OCI-LY7 (cell line): Measurements from ENCODE around the gene PKM. TPM values are rescaled to one million over a fixed set of nuclear protein-coding genes. Genes with fewer than 3 reads are reported as not detected.

Experiments
- BruUV-seq: library from RNA; stranded (reverse); fragments of 400-500 nt; replicated peaks from 2 replicates; lab custom pipeline; 2021; lab: Mats Ljungman, UMichigan
- CTCF ChIA-PET: fragments of 300-600 bp; sonication (Branson Sonifier 250); formaldehyde crosslinking; loops from one replicate; lab custom pipeline; 2022; ENCODE audit warnings: antibody characterized with exemption; ENCODE audit not compliant: unreplicated experiment; lab: Charles Lee
- POLR2A ChIA-PET: fragments of 300-600 bp; sonication (Branson Sonifier 250); formaldehyde crosslinking; loops from one replicate; lab custom pipeline; 2022; ENCODE audit warnings: antibody characterized with exemption; lab: Charles Lee
- DNase-seq: peaks from one replicate; pipeline ENCODE4 v3.0.0-alpha.2; 2015; ENCODE audit warnings: low spot score
- H2AFZ ChIP-seq: fragments of 200-600 bp; sonication (generic), shearing (Covaris generic); 2 replicates; pipeline ENCODE4 v1.6.1; 2014; ENCODE audit warnings: mild to moderate bottlenecking, antibody characterized with exemption, low read length, moderate library complexity
- H3K27ac ChIP-seq: fragments of 200-600 bp; sonication (generic); 2 replicates; pipeline ENCODE4 v1.5.1; 2014; ENCODE audit warnings: mixed run types, low read depth, mild to moderate bottlenecking, moderate library complexity, low read length, inconsistent platforms; ENCODE audit not compliant: poor library complexity, severe bottlenecking
- H3K36me3 ChIP-seq: fragments of 200-600 bp; sonication (generic); 2 replicates; pipeline ENCODE4 v1.6.1; 2014; ENCODE audit warnings: mild to moderate bottlenecking, antibody characterized with exemption, low read length, moderate library complexity, mixed read lengths; ENCODE audit not compliant: insufficient read depth
- H3K4me1 ChIP-seq: fragments of 200-600 bp; sonication (generic); 2 replicates; pipeline ENCODE4 v1.5.1; 2014; ENCODE audit warnings: mild to moderate bottlenecking, low read length; ENCODE audit not compliant: insufficient read depth, poor library complexity, severe bottlenecking
- H3K4me2 ChIP-seq: fragments of 200-600 bp; sonication (generic); 2 replicates; pipeline ENCODE4 v1.6.1; 2014; ENCODE audit warnings: mild to moderate bottlenecking, low read length
- H3K4me3 ChIP-seq: fragments of 200-600 bp; sonication (generic); 2 replicates; pipeline ENCODE4 v1.5.1; 2014; ENCODE audit warnings: mild to moderate bottlenecking, low read depth, low read length; ENCODE audit not compliant: poor library complexity, severe bottlenecking
- H3K79me2 ChIP-seq: fragments of 200-600 bp; sonication (generic); 2 replicates; pipeline ENCODE4 v1.6.1; 2016; ENCODE audit warnings: low read depth, mild to moderate bottlenecking, low read length, moderate library complexity, mixed read lengths; ENCODE audit not compliant: insufficient read depth
- H3K9me2 ChIP-seq: fragments of 200-600 bp; sonication (generic); 2 replicates; pipeline ENCODE4 v1.6.1; 2016; ENCODE audit warnings: mild to moderate bottlenecking, low read length, mixed read lengths; ENCODE audit not compliant: insufficient read depth
- H3K9me3 ChIP-seq: fragments of 200-600 bp; sonication (generic); 2 replicates; pipeline ENCODE4 v1.6.1; 2014; ENCODE audit warnings: mild to moderate bottlenecking, mixed run types, low read length, mixed read lengths
- H4K20me1 ChIP-seq: fragments of 200-600 bp; sonication (generic); 2 replicates; pipeline ENCODE4 v1.6.1; 2014; ENCODE audit warnings: mild to moderate bottlenecking, antibody characterized with exemption, low read length, moderate library complexity, mixed read lengths; ENCODE audit not compliant: insufficient read depth
- CTCF ChIP-seq: fragments of 200-600 bp; sonication (generic); conservative IDR thresholded peaks from 2 replicates; pipeline ENCODE4 v1.5.1; 2014; ENCODE audit warnings: mild to moderate bottlenecking, antibody characterized with exemption, low read length, moderate library complexity, mixed read lengths
- EZH2phosphoT487 ChIP-seq: fragments of 200-600 bp; sonication (generic); IDR thresholded peaks from 2 replicates; pipeline ENCODE4 v1.6.1; 2018; ENCODE audit warnings: low read depth, borderline replicate concordance, mild to moderate bottlenecking, mixed run types, antibody characterized with exemption, low read length, moderate library complexity, mixed read lengths
- intact Hi-C: fragments of 100-400 bp; cut with micrococcal nuclease; formaldehyde crosslinking; loops from one replicate; pipeline ENCODE4 v1.10.0; 2022; ENCODE audit not compliant: unreplicated experiment
- total RNA-seq, 2 experiments: library from RNA; depleted of rRNA in 1 of 2; stranded (reverse); fragments of >200 nt in 1 of 2; shearing (Covaris generic) in 1 of 2; gene quantifications; 2 replicates each; pipeline ENCODE4 v1.2.3, GENCODE V29; 2014 to 2022

The PKM gene
- total RNA-seq, 2 experiments from 2014 or later, result 917 to 1,131 TPM

GRCh38 chr15:72156928-72157327 is 74.1 kb downstream of the PKM start:
- no peaks in the 10 kb centered on the region for H3K9me2 ChIP-seq
- no peak overlapping the region for H2AFZ ChIP-seq
- no peak overlapping the region for H3K4me3 ChIP-seq
- H3K27ac ChIP-seq, result no peak overlapping the region
- BruUV-seq, result no TSS peak
- no peaks in the 10 kb centered on the region for H3K9me3 ChIP-seq
- no peaks in the 10 kb centered on the region for H3K36me3 ChIP-seq
- H3K4me2 ChIP-seq, result no peak overlapping the region
- H3K79me2 ChIP-seq, result no peaks in the 10 kb centered on the region
- TF ChIP-seq CTCF, result no peak
- no peak for TF ChIP-seq EZH2phosphoT487
- ChIA-PET POLR2A (interaction anchor here (0.6 to 0.7 kb wide), 2 partner anchors 68 to 246 kb away, joined by 3 to 4 read pairs; no protein-coding TSS in a partner anchor), CTCF (no interaction called here)
- no peak for DNase-seq
- H4K20me1 ChIP-seq, result no peaks in the 10 kb centered on the region
- intact Hi-C loops, result loop anchor here (1.0 to 5.0 kb wide), 6 partner anchors 114 to 413 kb away; no protein-coding TSS in a partner anchor
- peaks cover 6% of the 10 kb centered on the region for H3K4me1 ChIP-seq

GRCh38 chr15:72155635-72156616 is 75.1 kb downstream of the PKM start:
- H3K9me2 ChIP-seq, result no peaks in the 10 kb centered on the region
- H3K4me3 ChIP-seq, result peak overlapping the region; percentile 35
- no peaks in the 10 kb centered on the region for H3K9me3 ChIP-seq
- intact Hi-C loops, result loop anchor here (1.0 to 5.0 kb wide), 6 partner anchors 113 to 412 kb away; no protein-coding TSS in a partner anchor
- TF ChIP-seq EZH2phosphoT487, result no peak
- TF ChIP-seq CTCF, result peak; percentile 98
- H3K36me3 ChIP-seq, result no peaks in the 10 kb centered on the region
- H4K20me1 ChIP-seq, result no peaks in the 10 kb centered on the region
- CTCF ChIA-PET, result interaction anchor here (0.6 kb wide), 1 partner anchor 375 kb away, joined by 3 read pairs; no protein-coding TSS in a partner anchor
- peak overlapping the region; percentile 87; the same call in 1 of the 2 replicates for H2AFZ ChIP-seq
- peak; percentile 83 for DNase-seq
- no peaks in the 10 kb centered on the region for H3K79me2 ChIP-seq
- H3K4me1 ChIP-seq, result peaks cover 6% of the 10 kb centered on the region
- POLR2A ChIA-PET, result no interaction called here
- peak overlapping the region; percentile 73 for H3K4me2 ChIP-seq
- no peak overlapping the region for H3K27ac ChIP-seq
- no TSS peak for BruUV-seq
